NCI-H69 (cell line): ENCODE data around the gene SZRD1.

Experiments
- DNase-seq: peaks from one replicate; lab custom pipeline; 2025; lab: John Stamatoyannopoulos, UW

The SZRD1 gene

GRCh38 chr1:16394977-16395376 lies 27.9 kb downstream of the SZRD1 start:
- no peak for DNase-seq

GRCh38 chr1:16396591-16396990 lies 29.5 kb downstream of the SZRD1 start:
- DNase-seq: no peak

GRCh38 chr1:16397120-16397519 lies 30.1 kb downstream of the SZRD1 start:
- DNase-seq: no peak

GRCh38 chr1:16398371-16398953 lies 31.4 kb downstream of the SZRD1 start:
- DNase-seq: peak; percentile 7

- no peak for DNase-seq
These were observed 35.7 kb downstream of the SZRD1 start for GRCh38 chr1:16402742-16403141.

- DNase-seq: no peak
These were observed 38.4 kb downstream of the SZRD1 start for GRCh38 chr1:16405441-16405840.

- DNase-seq: no peak
These were observed 39.8 kb downstream of the SZRD1 start for GRCh38 chr1:16406868-16407267.

GRCh38 chr1:16409536-16410152 lies 42.6 kb downstream of the SZRD1 start:
- no peak for DNase-seq

- no peak for DNase-seq
These were observed 43.8 kb downstream of the SZRD1 start for GRCh38 chr1:16410803-16411202.

- no peak for DNase-seq
These were observed 46.1 kb downstream of the SZRD1 start for GRCh38 chr1:16413191-16413590.

GRCh38 chr1:16418823-16419425 lies 51.9 kb downstream of the SZRD1 start:
- DNase-seq: no peak

GRCh38 chr1:16420424-16421118 lies 53.5 kb downstream of the SZRD1 start:
- DNase-seq: no peak

GRCh38 chr1:16421201-16421600 lies 54.2 kb downstream of the SZRD1 start:
- no peak for DNase-seq

- no peak for DNase-seq
These were observed 55.0 kb downstream of the SZRD1 start for GRCh38 chr1:16422041-16422440.

- DNase-seq: no peak
These were observed 58.3 kb downstream of the SZRD1 start for GRCh38 chr1:16425125-16426025.

- peak; percentile 9 for DNase-seq
These were observed 63.6 kb downstream of the SZRD1 start for GRCh38 chr1:16430606-16431005.

- DNase-seq: no peak
These were observed 66.0 kb downstream of the SZRD1 start for GRCh38 chr1:16433030-16433429.

GRCh38 chr1:16434007-16434406 lies 67.0 kb downstream of the SZRD1 start:
- no peak for DNase-seq

- no peak for DNase-seq
These were observed 67.5 kb downstream of the SZRD1 start for GRCh38 chr1:16434501-16434900.

GRCh38 chr1:16436946-16437474 lies 70.0 kb downstream of the SZRD1 start, which contains the start of gene SPATA21:
TSS of gene SPATA21 (minus strand) at chr1:16437424. CDS start at chr1:16431371, 6,053 bp downstream.
- no peak for DNase-seq

- no peak for DNase-seq
These were observed 71.5 kb downstream of the SZRD1 start for GRCh38 chr1:16438516-16438915.

GRCh38 chr1:16438924-16439323 lies 71.9 kb downstream of the SZRD1 start:
- DNase-seq: no peak
